H1 (cell line): Measurements from ENCODE around the gene COL11A2.

ENCODE experiments used
- CEBPB ChIP-seq: IDR thresholded peaks from 2 replicates; pipeline ENCODE4 v1.6.1; 2012; ENCODE audit warnings: low read depth, low read length
- CTCF ChIP-seq, 3 experiments: IDR thresholded peaks; 1 replicate in 2 of 3; 2 replicates in 1 of 3; pipeline versions ENCODE4 v1.5.1 to v1.6.1; 2011; ENCODE audit warnings: low read length in 3 of 3, mild to moderate bottlenecking in 3 of 3, inconsistent platforms in 2 of 3, low read depth in 1 of 3, moderate library complexity in 1 of 3; ENCODE audit not compliant: insufficient read depth in 1 of 3; ENCODE audit errors: control extremely low read depth in 1 of 3
- EP300 ChIP-seq, 2 experiments: IDR thresholded peaks; 1 replicate in 1 of 2; 2 replicates in 1 of 2; pipeline ENCODE4 v1.6.1; 2011 to 2012; ENCODE audit warnings: low read depth in 2 of 2, low read length in 2 of 2, mild to moderate bottlenecking in 2 of 2, borderline replicate concordance in 1 of 2, inconsistent platforms in 1 of 2, moderate library complexity in 1 of 2
- TF ChIP-seq, protein P1 (sequence below): IDR thresholded peaks from 2 replicates; pipeline ENCODE4 v1.6.1; 2012; ENCODE audit warnings: inconsistent platforms

DNA sequence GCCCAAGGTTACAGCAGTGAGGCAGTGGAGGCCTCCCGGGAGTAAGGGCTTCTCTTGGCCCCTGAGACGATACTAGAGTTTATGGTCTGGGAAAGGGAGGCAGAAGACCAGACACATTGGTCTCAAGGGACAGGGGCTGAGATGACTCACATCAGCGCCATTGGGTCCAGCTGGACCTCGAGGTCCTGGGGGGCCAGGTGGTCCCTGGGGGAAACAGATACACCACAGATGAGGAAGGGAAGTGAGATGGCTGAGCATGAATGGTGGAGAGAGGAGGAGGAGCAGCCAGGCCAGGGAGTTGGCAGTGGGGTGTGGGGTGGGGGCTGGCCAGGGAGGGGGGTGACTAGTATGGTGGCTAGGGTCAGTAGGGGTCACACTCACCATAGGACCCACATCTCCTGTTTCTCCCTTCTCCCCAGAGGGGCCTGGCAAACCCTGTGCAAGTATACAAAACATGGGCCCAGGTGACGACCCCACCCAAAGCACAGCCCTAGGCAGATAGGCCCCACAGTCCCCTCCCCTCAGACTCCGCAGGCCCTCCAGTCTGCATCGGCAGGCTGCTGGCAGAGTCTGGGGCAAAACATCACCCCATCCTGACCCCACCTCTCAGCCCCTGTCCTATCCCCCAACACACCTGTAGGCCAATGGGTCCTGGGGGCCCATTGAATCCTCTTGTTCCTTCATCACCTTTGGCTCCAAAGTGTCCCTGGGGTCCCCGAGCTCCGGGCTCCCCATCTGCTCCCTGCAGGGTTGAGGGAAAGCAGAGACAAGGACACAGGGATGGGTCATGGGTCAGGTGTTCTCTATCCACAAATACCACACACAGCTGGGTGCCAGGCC is 21.9 kb downstream of the COL11A2 start:
- no peak for TF ChIP-seq CTCF (IDR thresholded peaks at IDR 0.05; ENCODE audit: control extremely low read depth in 1 of 3, insufficient read depth in 1 of 3, low read depth in 1 of 3, low read length in 3 of 3)
- no peak for TF ChIP-seq EP300 (IDR thresholded peaks at IDR 0.05; ENCODE audit: borderline replicate concordance in 1 of 2, low read depth in 2 of 2, low read length in 2 of 2)
- TF ChIP-seq, protein P1, sequence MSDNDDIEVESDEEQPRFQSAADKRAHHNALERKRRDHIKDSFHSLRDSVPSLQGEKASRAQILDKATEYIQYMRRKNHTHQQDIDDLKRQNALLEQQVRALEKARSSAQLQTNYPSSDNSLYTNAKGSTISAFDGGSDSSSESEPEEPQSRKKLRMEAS, result no peak
- TF ChIP-seq CEBPB, result no peak
